Uterine smooth muscle cell (primary cell): ENCODE data around the gene SDF2. TPM values are rescaled to one million over a fixed set of nuclear protein-coding genes. Genes with fewer than 3 reads are reported as not detected.

Experiments
- total RNA-seq: library from RNA; depleted of rRNA; stranded (reverse); fragments of >200 nt; gene quantifications from 2 replicates; pipeline ENCODE4 v1.2.3, GENCODE V29; 2014

The SDF2 gene, protein sequence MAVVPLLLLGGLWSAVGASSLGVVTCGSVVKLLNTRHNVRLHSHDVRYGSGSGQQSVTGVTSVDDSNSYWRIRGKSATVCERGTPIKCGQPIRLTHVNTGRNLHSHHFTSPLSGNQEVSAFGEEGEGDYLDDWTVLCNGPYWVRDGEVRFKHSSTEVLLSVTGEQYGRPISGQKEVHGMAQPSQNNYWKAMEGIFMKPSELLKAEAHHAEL
- 42.5 and 44.0 TPM in 2 replicates for total RNA-seq

DNA sequence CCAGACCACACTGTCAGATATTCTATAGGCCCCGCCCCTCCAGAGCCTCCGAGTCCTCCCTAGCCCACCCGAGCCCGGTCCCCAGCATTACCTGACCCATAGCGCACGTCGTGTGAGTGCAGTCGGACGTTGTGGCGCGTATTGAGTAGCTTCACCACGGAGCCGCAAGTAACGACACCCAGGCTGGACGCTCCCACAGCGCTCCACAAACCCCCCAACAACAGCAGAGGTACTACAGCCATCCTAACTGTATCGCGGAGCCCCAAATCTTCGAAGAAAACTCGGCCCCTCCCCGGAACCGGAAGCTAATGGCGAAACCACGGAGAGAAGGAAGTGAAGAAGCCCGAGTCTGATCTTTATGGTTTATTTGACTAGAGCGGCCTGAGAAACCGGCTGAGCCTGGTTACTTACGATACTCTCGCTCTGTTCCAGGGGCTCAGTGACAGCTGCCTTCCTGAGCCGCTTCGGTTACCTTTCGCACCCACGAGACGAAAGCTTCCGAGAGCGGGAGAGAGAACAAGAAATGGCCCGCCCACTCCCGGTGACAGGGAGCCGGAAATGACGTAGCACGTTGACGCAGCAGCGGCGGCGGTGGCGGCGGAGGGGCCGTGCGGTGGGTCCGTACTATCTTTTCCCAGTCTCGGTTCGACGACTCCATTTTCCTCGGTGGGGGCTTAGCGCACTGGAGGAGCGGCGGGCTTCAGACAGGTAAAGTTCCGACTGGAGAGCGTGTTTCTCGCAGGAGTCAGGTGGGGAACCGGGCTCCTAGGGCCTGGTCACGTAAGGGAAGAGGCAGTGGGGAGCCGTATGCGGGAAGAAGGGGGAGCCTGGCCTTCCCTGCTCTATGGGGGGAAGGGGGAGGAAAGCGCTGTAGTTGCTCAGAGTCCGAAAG is at the start of gene SDF2, which contains the start of gene SUPT6H:
SDF2 (minus strand) TSS at position 272 of the 892 bp plus-strand sequence; CDS start at position 242, 30 bp downstream.
SUPT6H (plus strand) TSS at position 571 of the 892 bp plus-strand sequence. CDS start 11,197 bp downstream, outside the sequence.

DNA sequence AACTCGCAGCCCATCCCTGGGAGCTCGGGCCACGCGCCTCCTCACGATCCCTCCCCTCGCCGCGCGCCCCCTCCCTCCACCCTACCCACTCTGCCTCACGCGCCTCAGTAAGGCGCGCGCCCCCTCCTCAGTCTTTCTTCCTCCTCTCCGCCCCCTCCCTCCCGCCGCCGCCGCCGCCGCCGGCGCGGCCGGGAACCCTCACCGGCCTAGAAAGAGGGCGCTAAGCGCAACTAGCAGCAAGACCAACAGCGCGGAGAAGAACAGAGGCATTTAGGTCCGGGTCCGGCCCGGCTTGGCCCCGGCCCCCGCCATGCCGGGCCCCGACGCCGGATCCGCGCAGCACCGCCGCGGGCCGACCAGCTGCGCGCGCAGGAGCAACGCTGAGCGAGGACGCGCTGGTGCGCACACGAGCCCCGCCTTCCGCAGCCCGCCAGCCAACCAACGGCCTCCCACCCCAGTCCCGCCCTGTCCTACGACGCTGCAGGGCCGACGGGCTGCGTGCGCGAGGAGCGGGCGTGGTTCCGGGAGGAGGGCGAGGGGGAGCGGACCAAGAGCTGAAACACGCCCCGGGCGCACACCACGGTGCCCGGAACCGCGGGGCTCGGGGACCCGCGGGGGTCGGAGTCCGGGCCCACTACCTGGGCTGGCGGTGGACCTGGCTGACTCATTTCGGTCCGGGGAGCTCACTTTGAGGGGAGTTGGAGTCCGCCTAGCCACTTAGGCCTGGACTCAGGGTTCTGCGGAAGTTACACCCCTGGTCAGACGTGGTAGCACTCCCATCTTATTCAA is 16.7 kb downstream of the SDF2 start, which contains the start of gene BLTP2:
BLTP2 (minus strand) TSS at position 372 of the 789 bp plus-strand sequence; CDS start at position 270, 102 bp downstream.

DNA sequence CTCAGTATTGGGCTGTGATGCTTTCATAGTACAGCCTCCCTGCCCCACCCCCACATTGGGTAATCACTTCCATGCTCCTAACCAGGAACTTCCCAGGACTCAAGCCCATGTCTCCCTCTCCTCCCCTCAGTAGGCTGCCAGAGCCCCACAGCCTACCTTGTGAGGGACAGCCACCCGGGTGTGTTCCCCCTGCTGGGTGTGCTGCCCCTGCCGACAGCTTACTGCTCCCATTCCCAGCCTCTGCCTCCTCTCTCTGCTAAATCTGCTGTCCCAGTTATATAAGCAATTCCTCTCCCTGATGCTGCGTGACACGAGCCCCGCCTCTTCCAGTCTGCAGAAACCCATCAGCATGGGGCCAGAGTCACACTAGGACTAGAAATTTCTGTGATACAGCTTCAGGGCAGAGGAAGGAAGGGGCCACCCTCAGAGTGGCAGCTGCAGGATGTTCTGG is 47.8 kb downstream of the SDF2 start, which contains the start of gene RSKR:
RSKR (minus strand) TSS at position 255 of the 451 bp plus-strand sequence; CDS start at position 231, 24 bp downstream.

DNA sequence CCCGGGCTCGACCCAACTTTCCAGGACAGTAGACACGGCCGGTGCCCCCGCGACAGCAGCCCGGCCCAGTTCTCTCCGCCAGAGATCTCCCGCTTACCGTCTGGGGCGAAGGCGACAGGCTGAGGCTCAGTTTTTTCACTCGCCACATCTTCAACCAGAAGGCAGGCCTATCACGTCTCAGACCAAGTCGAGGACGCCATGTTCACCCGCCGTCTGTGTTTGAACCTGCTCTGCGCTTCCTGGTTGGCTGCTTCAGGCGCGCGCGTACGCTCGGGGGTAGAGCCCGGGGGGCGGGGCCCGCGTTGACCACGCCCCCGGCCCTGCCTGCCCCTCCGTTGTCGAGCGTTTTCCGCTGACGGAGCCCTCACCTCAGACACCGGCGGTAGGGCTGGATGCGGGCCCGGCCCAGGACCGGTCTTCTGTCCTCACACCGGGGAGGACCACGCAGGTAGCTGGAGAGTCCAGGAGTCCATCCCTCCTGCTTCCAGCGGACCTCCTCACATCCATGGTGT is 62.9 kb downstream of the SDF2 start, which contains the start of gene SPAG5:
SPAG5 (minus strand) TSS at position 227 of the 512 bp plus-strand sequence; CDS start at position 148, 79 bp downstream.

Other genes with a start within 250 kb of the SDF2 start
- not detected in 2 replicates for gene SLC13A2, start 188.3 kb downstream of the SDF2 start, total RNA-seq
- under 0.01 TPM in 1 of 2 replicates, not detected in the other for gene FOXN1, start 155.6 kb downstream of the SDF2 start, total RNA-seq
- gene UNC119, start 109.3 kb downstream of the SDF2 start, total RNA-seq = 14.1 and 23.4 TPM in 2 replicates
- 31.2 and 47.4 TPM in 2 replicates for gene PIGS, start 90.4 kb downstream of the SDF2 start, total RNA-seq
- 56.9 and 110 TPM in 2 replicates for gene ALDOC, start 85.0 kb downstream of the SDF2 start, total RNA-seq
- 30.0 and 101 TPM in 2 replicates for gene SPAG5, start 62.9 kb downstream of the SDF2 start, total RNA-seq
- 8.1 and 8.9 TPM in 2 replicates for gene RSKR, start 47.7 kb downstream of the SDF2 start, total RNA-seq
- 144 and 149 TPM in 2 replicates for gene BLTP2, start 16.7 kb downstream of the SDF2 start, total RNA-seq
- 53.9 and 56.0 TPM in 2 replicates for gene SUPT6H, start 299 bp upstream of the SDF2 start, total RNA-seq
- gene PROCA1, start 50.0 kb upstream of the SDF2 start, total RNA-seq = 1.7 and 1.8 TPM in 2 replicates
- 172 and 176 TPM in 2 replicates for gene RAB34, start 56.0 kb upstream of the SDF2 start, total RNA-seq
- gene RPL23A, start 58.1 kb upstream of the SDF2 start, total RNA-seq = 638 and 677 TPM in 2 replicates
- gene TLCD1, start 64.3 kb upstream of the SDF2 start, total RNA-seq = 2.0 and 3.8 TPM in 2 replicates
- 3.0 and 3.5 TPM in 2 replicates for gene NEK8, start 66.9 kb upstream of the SDF2 start, total RNA-seq
- 13.4 and 30.5 TPM in 2 replicates for gene TRAF4, start 82.1 kb upstream of the SDF2 start, total RNA-seq
- 1.8 and 2.0 TPM in 2 replicates for gene FAM222B, start 180.9 kb upstream of the SDF2 start, total RNA-seq
- gene ERAL1, start 193.1 kb upstream of the SDF2 start, total RNA-seq = 24.2 and 29.1 TPM in 2 replicates
- gene FLOT2, start 235.8 kb upstream of the SDF2 start, total RNA-seq = 37.2 and 43.0 TPM in 2 replicates
- gene DHRS13, start 241.2 kb upstream of the SDF2 start, total RNA-seq = 6.5 and 8.0 TPM in 2 replicates